GM18502 (cell line): ENCODE measurements around the gene DISC1.

Source experiments
- ATAC-seq: cut with Tn5 transposase; IDR thresholded peaks from one replicate; pipeline ENCODE4 v1.9.1; 2021; ENCODE audit warnings: mild to moderate bottlenecking; ENCODE audit not compliant: unreplicated experiment, poor library complexity

The DISC1 gene

DNA sequence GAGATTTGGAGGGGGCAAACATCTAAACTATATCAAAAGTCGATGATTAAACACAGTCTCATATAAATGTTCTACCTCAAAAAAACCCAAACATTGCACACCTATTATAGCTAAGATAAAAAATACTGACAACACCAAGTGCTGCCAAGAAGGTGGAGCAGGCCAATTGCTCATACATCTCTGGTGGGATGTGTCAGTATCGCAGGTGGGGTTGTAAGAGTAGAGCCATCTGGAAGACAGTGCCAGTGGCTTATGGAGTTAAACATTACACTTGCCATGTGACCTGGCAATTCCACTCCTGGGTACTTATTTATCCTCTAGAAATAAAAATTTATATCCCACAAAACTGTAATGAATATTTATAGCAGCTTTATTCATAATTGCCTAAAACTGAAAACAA, 213.4 kb downstream of the DISC1 start:
- no peak for ATAC-seq

GRCh38 chr1:231841616-231842344, 215.2 kb downstream of the DISC1 start:
- ATAC-seq = no peak

- ATAC-seq = no peak
Observed at GRCh38 chr1:231842441-231842840, 215.9 kb downstream of the DISC1 start.

DNA sequence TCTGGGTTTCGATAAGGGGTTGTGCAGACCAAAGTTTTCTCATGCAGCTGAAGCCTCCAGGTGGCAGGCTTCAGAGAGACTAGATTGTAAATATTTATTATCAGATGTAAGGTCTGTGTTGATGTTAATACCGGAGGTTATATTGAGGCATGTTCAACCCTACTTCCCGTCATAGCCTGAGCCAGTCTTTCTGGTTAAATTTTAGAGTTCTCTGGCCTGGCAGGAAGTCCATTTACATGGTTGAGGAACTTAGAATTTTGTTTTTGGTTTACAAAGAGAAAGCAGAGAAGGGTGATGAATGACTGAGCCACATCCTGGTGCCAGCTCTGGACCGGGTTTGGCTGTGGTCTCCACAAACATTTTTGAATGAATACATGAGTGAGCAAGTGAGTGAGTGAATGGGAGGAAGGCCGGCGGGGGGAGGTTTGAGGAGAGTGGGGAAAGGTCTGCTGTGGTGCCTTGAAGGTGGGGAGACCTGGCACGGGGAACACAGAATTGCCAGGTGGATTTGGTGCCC, 218.5 kb downstream of the DISC1 start:
- no peak for ATAC-seq

- no peak for ATAC-seq
Observed at GRCh38 chr1:231847612-231848397, 221.2 kb downstream of the DISC1 start.

DNA sequence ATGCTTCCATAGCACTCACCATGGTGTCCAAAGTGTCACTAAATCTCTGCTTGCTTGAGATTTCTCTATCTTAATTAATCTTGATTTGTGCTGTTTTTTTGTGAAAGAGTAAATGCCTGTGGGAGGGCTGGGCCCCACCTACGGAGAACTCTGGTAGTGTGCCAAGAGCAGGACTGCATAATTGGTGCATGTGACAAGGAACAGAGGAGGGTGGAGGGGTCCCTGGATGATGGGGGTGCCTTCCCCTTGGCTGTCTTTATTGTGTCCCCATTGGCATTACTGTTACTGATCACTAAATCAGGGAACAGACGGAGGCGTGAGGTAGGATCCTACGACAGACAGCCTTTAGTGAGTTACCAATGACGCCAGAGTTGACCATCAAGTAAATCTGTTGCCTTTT, 223.4 kb downstream of the DISC1 start:
- no peak for ATAC-seq

DNA sequence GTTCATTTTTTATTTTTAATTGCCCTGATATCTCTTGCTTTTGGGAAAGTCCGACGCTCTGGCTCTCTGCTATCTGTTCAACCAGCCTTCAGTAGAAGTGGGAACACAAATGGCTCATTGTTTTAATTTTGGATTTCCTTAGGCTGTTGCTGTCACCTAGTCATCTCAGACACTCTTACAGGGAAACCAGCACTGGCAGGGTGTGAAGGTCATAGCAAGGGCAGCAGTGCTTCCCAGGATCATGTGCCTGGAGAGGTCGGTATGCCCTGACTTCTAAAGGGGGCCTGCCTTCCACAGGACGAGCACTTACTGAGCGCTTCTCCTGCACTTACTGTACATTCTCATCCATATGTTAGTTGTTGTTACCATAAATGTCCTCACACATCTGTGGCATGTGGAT, 224.2 kb downstream of the DISC1 start:
- no peak for ATAC-seq

GRCh38 chr1:231853588-231854207, 227.1 kb downstream of the DISC1 start:
- ATAC-seq = no peak

DNA sequence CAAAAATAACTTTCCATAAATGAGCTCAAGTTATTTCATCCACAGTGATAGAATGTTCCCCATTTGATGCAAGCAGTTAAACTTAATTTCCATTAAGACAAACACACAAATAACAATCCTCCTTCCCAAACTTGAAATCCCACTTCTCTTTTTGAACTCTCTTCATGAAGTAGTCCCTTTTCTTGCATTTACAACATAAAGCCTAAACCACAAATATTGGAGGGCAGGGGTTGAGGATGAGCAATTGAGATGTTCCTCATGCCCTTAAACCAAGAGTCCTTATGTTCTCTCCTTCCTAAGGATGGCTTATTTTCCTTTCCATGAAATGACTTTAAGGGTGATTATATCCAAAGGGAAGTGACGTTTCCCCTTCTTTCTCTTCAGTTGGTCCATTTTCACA, 228.8 kb downstream of the DISC1 start:
- no peak for ATAC-seq

- no peak for ATAC-seq
Observed at GRCh38 chr1:231855926-231856325, 229.3 kb downstream of the DISC1 start.

GRCh38 chr1:231856426-231856825, 229.8 kb downstream of the DISC1 start:
- no peak for ATAC-seq

DNA sequence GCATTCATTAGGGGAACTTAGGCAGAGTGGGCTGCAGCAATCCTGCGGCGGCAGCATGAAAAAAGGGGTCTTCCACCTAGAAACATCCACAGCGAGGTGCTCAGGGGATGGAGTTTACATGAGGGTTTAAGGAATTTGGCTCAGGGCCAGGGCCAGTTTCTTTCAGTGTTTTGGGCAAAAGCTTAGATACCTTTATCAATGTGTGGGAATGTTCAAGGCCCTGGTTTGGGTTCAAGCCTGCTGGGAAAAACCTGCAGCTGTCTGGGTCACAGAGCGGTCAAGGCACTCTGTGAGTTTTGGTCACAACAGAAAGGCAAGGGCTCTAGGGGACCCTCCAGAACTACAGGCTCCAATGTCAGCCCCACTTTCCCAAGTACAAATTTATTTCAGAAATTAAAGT, 230.3 kb downstream of the DISC1 start:
- ATAC-seq = no peak

DNA sequence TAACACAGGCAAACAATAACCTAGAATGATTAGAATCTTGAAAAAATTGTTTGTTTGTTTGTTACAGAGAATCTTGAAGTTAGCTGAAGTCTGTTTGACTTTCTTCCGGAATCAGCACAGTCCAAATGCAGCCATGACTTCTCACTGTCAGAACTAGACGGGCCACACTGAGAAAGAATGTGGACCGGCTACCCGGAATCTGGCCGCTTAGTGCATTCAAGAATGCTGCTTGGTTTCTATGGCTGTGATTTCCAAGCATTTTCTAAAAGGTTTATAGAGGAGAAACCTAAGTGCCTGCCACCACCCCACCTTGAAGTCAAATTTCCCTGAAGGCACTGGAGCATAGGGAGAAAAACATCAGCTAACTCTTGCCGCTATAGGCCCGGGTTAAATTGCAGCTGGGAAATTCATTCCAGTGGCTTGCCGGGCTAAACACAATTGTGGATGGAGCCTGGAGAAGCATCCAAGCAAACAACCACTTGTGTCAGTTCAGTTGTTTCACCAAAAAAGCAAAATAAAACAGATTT, 231.1 kb downstream of the DISC1 start:
- ATAC-seq = no peak

GRCh38 chr1:231860221-231861088, 233.9 kb downstream of the DISC1 start:
- no peak for ATAC-seq

- no peak for ATAC-seq
Observed at GRCh38 chr1:231861541-231862481, 235.2 kb downstream of the DISC1 start.

DNA sequence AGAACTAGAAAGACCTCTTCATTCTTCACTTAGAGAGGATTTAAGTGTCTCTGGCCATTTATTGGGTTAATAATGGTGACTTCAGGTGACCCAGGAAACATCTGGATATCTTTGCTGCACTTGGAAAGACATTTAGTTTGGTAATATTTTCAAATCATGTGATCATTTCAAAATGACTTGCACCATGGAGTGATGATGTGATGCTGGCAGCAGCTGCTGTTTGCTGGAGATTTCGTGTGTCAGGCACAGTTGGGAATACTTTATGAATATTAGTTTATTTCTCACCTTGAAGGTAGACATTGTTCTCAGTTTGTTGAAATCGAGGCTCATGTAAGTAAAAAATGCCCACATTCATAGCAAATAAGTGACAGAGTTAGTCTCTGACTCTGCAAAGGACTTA, 236.0 kb downstream of the DISC1 start:
- no peak for ATAC-seq

DNA sequence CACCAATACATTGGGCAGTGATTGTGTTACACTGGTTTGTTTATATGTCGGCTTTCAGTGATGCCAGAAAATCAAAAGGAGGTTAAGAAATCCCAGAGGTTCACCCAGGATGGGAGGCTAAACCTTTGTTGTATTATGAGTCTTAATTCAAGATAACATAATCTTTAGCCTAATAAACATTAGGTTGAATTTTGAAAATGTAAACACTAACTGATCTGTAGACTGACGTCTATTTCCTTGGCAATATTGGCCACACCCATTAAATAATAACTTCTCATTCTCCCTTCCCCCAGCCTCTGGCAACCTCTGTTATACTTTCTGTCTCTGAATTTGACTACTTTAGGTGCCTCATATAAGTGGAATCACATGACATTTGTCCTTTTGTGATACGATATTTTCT, 238.7 kb downstream of the DISC1 start:
- ATAC-seq = no peak

- no peak for ATAC-seq
Observed at GRCh38 chr1:231866392-231867331, 240.1 kb downstream of the DISC1 start.
